Measurements from ENCODE around the gene SLC16A14.

DNA sequence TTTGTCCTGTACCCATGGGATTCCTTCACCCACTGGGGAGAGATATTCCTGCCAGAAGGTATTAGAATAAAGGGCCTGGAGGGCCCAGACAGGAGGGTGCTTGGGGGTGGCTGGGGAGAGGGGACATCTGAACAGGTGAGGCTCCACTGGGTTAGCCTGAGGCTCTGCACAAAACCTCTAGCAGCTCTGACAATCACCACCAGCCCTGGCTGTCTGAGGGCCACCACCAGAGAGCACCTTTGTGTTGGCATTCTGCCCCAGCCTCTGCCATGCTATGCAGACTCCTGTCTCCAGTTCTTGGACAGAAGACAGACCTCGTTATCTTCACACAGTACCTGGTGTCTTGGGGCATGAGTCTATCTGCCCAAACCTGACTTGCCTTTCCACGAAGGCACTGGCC lies 25.3 kb downstream of the SLC16A14 start:
- TF ChIP-seq POLR2A (IDR thresholded peaks at IDR 0.05) (no peak), CTCF (IDR thresholded peaks at IDR 0.05) (no peak)
